ENCODE measurements around the gene TST.

The TST gene

DNA sequence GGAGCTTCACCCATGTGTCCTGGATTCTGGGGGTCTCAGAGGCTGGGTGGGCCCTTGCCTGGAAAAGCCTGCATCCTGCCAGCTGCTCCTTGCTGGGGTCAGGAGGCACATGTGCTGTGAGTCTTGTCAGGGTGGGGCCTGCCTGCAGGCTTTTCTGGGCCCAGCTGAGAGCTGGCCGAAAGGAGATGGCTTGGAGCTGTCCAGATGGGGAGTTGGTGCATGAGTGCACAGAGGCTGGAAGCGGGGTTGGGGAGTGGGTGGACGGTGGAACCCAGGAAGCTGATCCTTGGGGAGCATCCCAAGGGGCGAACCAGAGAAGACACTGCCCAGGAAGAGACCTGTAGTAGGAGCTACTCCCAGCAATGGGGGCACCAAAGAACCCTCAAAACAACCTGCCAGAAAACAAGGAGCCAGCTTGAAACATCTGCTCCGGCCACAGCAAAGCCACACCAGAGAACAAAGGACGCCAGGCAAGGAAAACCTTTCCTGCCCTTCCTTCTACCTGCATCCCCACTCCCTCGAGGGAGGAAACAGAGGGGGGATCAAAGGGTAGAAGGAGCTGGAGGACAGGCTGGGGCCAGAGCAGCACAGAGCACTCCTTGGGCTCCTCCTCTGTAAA is 24.1 kb upstream of the TST start:
- peak overlapping the region; percentile 70 for H3K4ac ChIP-seq (ENCODE audit: low read length)
- H3K27me3 ChIP-seq (ENCODE audit: control insufficient read depth in 3 of 3, insufficient read depth in 3 of 3, low read depth in 1 of 3, low read length in 3 of 3) = no peaks in the 10 kb centered on the region
- no peaks in the 10 kb centered on the region for H3K36me3 ChIP-seq (replicated peaks in 1 of 2; ENCODE audit: control insufficient read depth in 2 of 2, insufficient read depth in 2 of 2, low read length in 2 of 2)
- H3K79me1 ChIP-seq (ENCODE audit: low read depth, low read length) = no peaks in the 10 kb centered on the region
- no peak overlapping the region for H3K9ac ChIP-seq (ENCODE audit: low read depth, low read length, poor library complexity)
- no peak overlapping the region for H3K23ac ChIP-seq (ENCODE audit: low read depth, low read length, poor library complexity)
- H3K18ac ChIP-seq (ENCODE audit: low read length) = peak overlapping the region; percentile 86
- peak overlapping the region; percentile 31 for H4K8ac ChIP-seq (ENCODE audit: low read depth, low read length)
- H2BK15ac ChIP-seq (ENCODE audit: low read length) = peak overlapping the region; percentile 51
- no peak overlapping the region for H3K4me2 ChIP-seq (ENCODE audit: insufficient read depth, low read length, poor library complexity, severe bottlenecking)
- peak overlapping the region; percentile 49 for H3K14ac ChIP-seq (ENCODE audit: low read length)
- H3K27ac ChIP-seq (replicated peaks; ENCODE audit: low read length) = no peak overlapping the region
- H2BK120ac ChIP-seq (ENCODE audit: low read depth, low read length) = no peak overlapping the region
- peak overlapping the region; percentile 6 for H2AFZ ChIP-seq (ENCODE audit: low read length)
- no peaks in the 10 kb centered on the region for H3K9me3 ChIP-seq (replicated peaks in 1 of 2; ENCODE audit: control insufficient read depth in 2 of 2, insufficient read depth in 1 of 2, low read depth in 1 of 2, low read length in 2 of 2)
- no peak overlapping the region for H4K91ac ChIP-seq (ENCODE audit: low read depth, low read length, poor library complexity)
- peak overlapping the region; percentile 30 for H2BK12ac ChIP-seq (ENCODE audit: low read length)
- DNase-seq (ENCODE audit: low spot score) = no peak
- no peak overlapping the region for H3K4me3 ChIP-seq (ENCODE audit: low read length in 2 of 2)
- no peak overlapping the region for H2BK5ac ChIP-seq (ENCODE audit: low read length)
- WGBS, 2 donors (ENCODE audit: extremely low coverage in 2 of 2, insufficient read length in 2 of 2, insufficient replicate concordance in 1 of 2) = no CpG with 5 or more reads among the region's 7 CpGs
- peaks cover 4 to 5% of the 10 kb centered on the region in 2 donors for H3K4me1 ChIP-seq (ENCODE audit: control insufficient read depth in 2 of 2, insufficient read depth in 1 of 2, low read depth in 1 of 2, low read length in 2 of 2)
- H2AK5ac ChIP-seq (ENCODE audit: low read depth, low read length) = peak overlapping the region; percentile 98

- Histone ChIP-seq H3K23ac (ENCODE audit: low read depth, low read length, poor library complexity) (no peak overlapping the region), H3K9me3 (replicated peaks in 1 of 2; ENCODE audit: control insufficient read depth in 2 of 2, insufficient read depth in 1 of 2, low read depth in 1 of 2, low read length in 2 of 2) (no peaks in the 10 kb centered on the region), H4K8ac (ENCODE audit: low read depth, low read length) (no peak overlapping the region), H3K4me1 (ENCODE audit: control insufficient read depth in 2 of 2, insufficient read depth in 1 of 2, low read depth in 1 of 2, low read length in 2 of 2) (peaks cover 5 to 9% of the 10 kb centered on the region in 2 donors), H3K9ac (ENCODE audit: low read depth, low read length, poor library complexity) (no peak overlapping the region), H3K4ac (ENCODE audit: low read length) (no peak overlapping the region), H3K4me2 (ENCODE audit: insufficient read depth, low read length, poor library complexity, severe bottlenecking) (no peak overlapping the region), H3K79me1 (ENCODE audit: low read depth, low read length) (no peaks in the 10 kb centered on the region), H3K18ac (ENCODE audit: low read length) (no peak overlapping the region), H3K36me3 (replicated peaks in 1 of 2; ENCODE audit: control insufficient read depth in 2 of 2, insufficient read depth in 2 of 2, low read length in 2 of 2) (no peaks in the 10 kb centered on the region), H2AFZ (ENCODE audit: low read length) (no peak overlapping the region), H3K4me3 (ENCODE audit: low read length in 2 of 2) (no peak overlapping the region), H2AK5ac (ENCODE audit: low read depth, low read length) (no peak overlapping the region), H4K91ac (ENCODE audit: low read depth, low read length, poor library complexity) (no peak overlapping the region), H3K27ac (replicated peaks; ENCODE audit: low read length) (no peak overlapping the region), H3K14ac (ENCODE audit: low read length) (no peak overlapping the region), H2BK120ac (ENCODE audit: low read depth, low read length) (no peak overlapping the region), H3K27me3 (ENCODE audit: control insufficient read depth in 3 of 3, insufficient read depth in 3 of 3, low read depth in 1 of 3, low read length in 3 of 3) (peaks cover 0 to 2% (median 0%) of the 10 kb centered on the region in 3 experiments), H2BK5ac (ENCODE audit: low read length) (no peak overlapping the region), H2BK12ac (ENCODE audit: low read length) (no peak overlapping the region), H2BK15ac (ENCODE audit: low read length) (no peak overlapping the region)
- no peak for DNase-seq (ENCODE audit: low spot score)
- WGBS, 2 donors (ENCODE audit: extremely low coverage in 2 of 2, insufficient read length in 2 of 2, insufficient replicate concordance in 1 of 2) = no CpG with 5 or more reads among the region's 2 CpGs
Measured at GRCh38 chr22:37039466-37039865, 20.2 kb upstream of the TST start.

DNA sequence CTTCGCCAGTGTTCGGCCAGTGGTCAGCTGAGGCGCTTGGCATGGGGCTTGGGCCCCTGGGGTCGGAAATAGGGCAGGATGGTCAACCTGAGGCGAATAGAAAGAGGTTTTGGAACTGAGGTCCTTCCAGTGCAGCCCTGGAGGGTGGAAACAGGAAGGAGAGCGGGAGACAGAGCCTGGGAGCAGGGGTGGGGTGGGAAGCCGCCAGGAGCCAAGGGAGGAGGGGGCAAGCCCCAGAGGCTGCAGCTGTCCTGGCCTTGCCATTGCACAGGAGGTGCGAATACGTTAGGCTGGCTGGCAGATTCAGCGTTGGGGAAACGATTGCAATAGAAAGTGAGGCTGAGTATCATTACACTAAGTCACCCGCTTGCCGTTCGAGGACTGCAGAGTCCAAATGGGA is 18.4 kb upstream of the TST start:
- Histone ChIP-seq H2BK12ac (ENCODE audit: low read length) (no peak overlapping the region), H2BK120ac (ENCODE audit: low read depth, low read length) (no peak overlapping the region), H3K4me1 (ENCODE audit: control insufficient read depth in 2 of 2, insufficient read depth in 1 of 2, low read depth in 1 of 2, low read length in 2 of 2) (peaks cover 5 to 10% of the 10 kb centered on the region in 2 donors), H2BK15ac (ENCODE audit: low read length) (peak overlapping the region; percentile 86), H3K27me3 (ENCODE audit: control insufficient read depth in 3 of 3, insufficient read depth in 3 of 3, low read depth in 1 of 3, low read length in 3 of 3) (peaks cover 0 to 2% (median 0%) of the 10 kb centered on the region in 3 experiments), H3K79me1 (ENCODE audit: low read depth, low read length) (no peaks in the 10 kb centered on the region), H3K36me3 (replicated peaks in 1 of 2; ENCODE audit: control insufficient read depth in 2 of 2, insufficient read depth in 2 of 2, low read length in 2 of 2) (no peaks in the 10 kb centered on the region), H4K8ac (ENCODE audit: low read depth, low read length) (no peak overlapping the region), H3K18ac (ENCODE audit: low read length) (peak overlapping the region; percentile 88), H2BK5ac (ENCODE audit: low read length) (no peak overlapping the region), H3K14ac (ENCODE audit: low read length) (no peak overlapping the region), H2AFZ (ENCODE audit: low read length) (peak overlapping the region; percentile 87), H4K91ac (ENCODE audit: low read depth, low read length, poor library complexity) (peak overlapping the region; percentile 22), H3K23ac (ENCODE audit: low read depth, low read length, poor library complexity) (peak overlapping the region; percentile 90), H2AK5ac (ENCODE audit: low read depth, low read length) (peak overlapping the region; percentile 22), H3K4me3 (ENCODE audit: low read length in 2 of 2) (no peak overlapping the region), H3K4me2 (ENCODE audit: insufficient read depth, low read length, poor library complexity, severe bottlenecking) (no peak overlapping the region), H3K9me3 (replicated peaks in 1 of 2; ENCODE audit: control insufficient read depth in 2 of 2, insufficient read depth in 1 of 2, low read depth in 1 of 2, low read length in 2 of 2) (no peaks in the 10 kb centered on the region), H3K4ac (ENCODE audit: low read length) (no peak overlapping the region), H3K9ac (ENCODE audit: low read depth, low read length, poor library complexity) (no peak overlapping the region), H3K27ac (replicated peaks; ENCODE audit: low read length) (no peak overlapping the region)
- no peak for DNase-seq (ENCODE audit: low spot score)
- WGBS, 2 donors (ENCODE audit: extremely low coverage in 2 of 2, insufficient read length in 2 of 2, insufficient replicate concordance in 1 of 2) = no CpG with 5 or more reads among the region's 14 CpGs

DNA sequence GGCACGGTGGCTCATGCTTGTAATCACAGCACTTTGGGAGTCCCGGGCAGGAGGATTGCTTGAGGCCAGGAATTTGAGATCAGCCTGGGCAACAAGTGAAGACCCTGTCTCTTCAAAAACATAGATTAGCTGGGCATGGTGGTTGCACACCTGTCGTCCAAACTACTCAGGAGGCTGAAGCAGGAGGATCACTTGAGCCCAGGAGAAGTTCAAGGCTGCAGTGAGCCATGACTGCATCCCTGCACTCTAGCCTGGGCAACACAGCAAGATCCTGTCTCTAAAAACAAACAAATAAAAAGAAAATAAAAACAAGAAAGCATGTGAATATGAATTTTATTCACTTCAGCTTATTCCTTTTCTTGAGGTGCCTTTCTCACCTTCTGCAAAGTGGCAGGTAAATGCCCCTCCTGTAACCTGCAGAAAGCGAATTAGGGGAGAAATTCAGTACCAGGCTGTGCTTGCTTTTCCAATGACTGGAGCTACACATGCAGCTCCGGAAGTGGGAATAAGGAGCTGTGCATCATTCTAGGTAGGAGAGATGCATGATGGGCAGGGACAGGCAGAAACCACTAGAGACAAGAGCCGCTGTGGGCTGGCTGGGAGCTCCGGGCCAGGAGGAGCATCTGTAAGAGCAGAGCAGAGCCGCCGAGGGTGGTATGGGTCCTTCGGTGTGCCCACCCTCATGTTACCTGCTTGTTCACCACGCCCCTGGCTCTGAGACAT is 17.6 kb upstream of the TST start:
- Histone ChIP-seq H3K36me3 (replicated peaks in 1 of 2; ENCODE audit: control insufficient read depth in 2 of 2, insufficient read depth in 2 of 2, low read length in 2 of 2) (no peaks in the 10 kb centered on the region), H3K4me1 (ENCODE audit: control insufficient read depth in 2 of 2, insufficient read depth in 1 of 2, low read depth in 1 of 2, low read length in 2 of 2) (peaks cover 5 to 10% of the 10 kb centered on the region in 2 donors), H3K23ac (ENCODE audit: low read depth, low read length, poor library complexity) (peak overlapping the region; percentile 90), H3K9me3 (replicated peaks in 1 of 2; ENCODE audit: control insufficient read depth in 2 of 2, insufficient read depth in 1 of 2, low read depth in 1 of 2, low read length in 2 of 2) (no peaks in the 10 kb centered on the region), H3K79me1 (ENCODE audit: low read depth, low read length) (no peaks in the 10 kb centered on the region), H3K18ac (ENCODE audit: low read length) (no peak overlapping the region), H3K27me3 (ENCODE audit: control insufficient read depth in 3 of 3, insufficient read depth in 3 of 3, low read depth in 1 of 3, low read length in 3 of 3) (peaks cover 0 to 2% (median 0%) of the 10 kb centered on the region in 3 experiments), H3K9ac (ENCODE audit: low read depth, low read length, poor library complexity) (no peak overlapping the region), H3K27ac (replicated peaks; ENCODE audit: low read length) (no peak overlapping the region), H3K4me3 (ENCODE audit: low read length in 2 of 2) (no peak overlapping the region), H2BK12ac (ENCODE audit: low read length) (no peak overlapping the region), H2AFZ (ENCODE audit: low read length) (peak overlapping the region; percentile 87), H4K8ac (ENCODE audit: low read depth, low read length) (no peak overlapping the region), H3K4me2 (ENCODE audit: insufficient read depth, low read length, poor library complexity, severe bottlenecking) (no peak overlapping the region), H2BK120ac (ENCODE audit: low read depth, low read length) (no peak overlapping the region), H4K91ac (ENCODE audit: low read depth, low read length, poor library complexity) (peak overlapping the region; percentile 22), H2AK5ac (ENCODE audit: low read depth, low read length) (no peak overlapping the region), H3K4ac (ENCODE audit: low read length) (no peak overlapping the region), H2BK15ac (ENCODE audit: low read length) (peak overlapping the region; percentile 86), H3K14ac (ENCODE audit: low read length) (no peak overlapping the region), H2BK5ac (ENCODE audit: low read length) (no peak overlapping the region)
- WGBS, 2 donors (ENCODE audit: extremely low coverage in 2 of 2, insufficient read length in 2 of 2, insufficient replicate concordance in 1 of 2) = no CpG with 5 or more reads among the region's 11 CpGs
- DNase-seq (ENCODE audit: low spot score) = no peak

Measured in neuronal stem cell (in vitro differentiated cells).